Hepatocyte (in vitro differentiated cells): ENCODE data around the gene ELL2. TPM values are rescaled to one million over a fixed set of nuclear protein-coding genes. Genes with fewer than 3 reads are reported as not detected.

Experiments
- DNase-seq: peaks from one replicate; pipeline ENCODE4 v3.0.0-alpha.2; 2016; ENCODE audit warnings: low spot score
- H2AFZ ChIP-seq: fragments of 200-600 bp; sonication (generic); 2 replicates; pipeline ENCODE4 v1.6.0; 2016; ENCODE audit warnings: antibody characterized with exemption, mild to moderate bottlenecking
- H3K27ac ChIP-seq: fragments of 200-600 bp; sonication (generic); 2 replicates; pipeline ENCODE4 v1.5.1; 2016; ENCODE audit warnings: mild to moderate bottlenecking
- H3K27me3 ChIP-seq: fragments of 200-600 bp; sonication (generic); 2 replicates; pipeline ENCODE4 v1.6.1; 2016
- H3K36me3 ChIP-seq: fragments of 200-600 bp; sonication (generic); replicated peaks from 2 replicates; pipeline ENCODE4 v1.5.1; 2016; ENCODE audit warnings: low read depth; ENCODE audit not compliant: insufficient read depth
- H3K4me1 ChIP-seq: fragments of 200-600 bp; sonication (generic); 2 replicates; pipeline ENCODE4 v1.5.1; 2016; ENCODE audit warnings: mild to moderate bottlenecking, moderate library complexity; ENCODE audit not compliant: insufficient read depth
- H3K4me2 ChIP-seq: fragments of 200-600 bp; sonication (generic); 2 replicates; pipeline ENCODE4 v1.6.0; 2016
- H3K4me3 ChIP-seq: fragments of 200-600 bp; sonication (generic); 2 replicates; pipeline ENCODE4 v1.5.1; 2016; ENCODE audit warnings: mild to moderate bottlenecking
- H3K79me2 ChIP-seq: fragments of 200-600 bp; sonication (generic); 2 replicates; pipeline ENCODE4 v1.6.0; 2017; ENCODE audit warnings: mild to moderate bottlenecking
- H3K9me2 ChIP-seq: fragments of 200-600 bp; sonication (generic); replicated peaks from 2 replicates; pipeline ENCODE4 v1.6.0; 2017; ENCODE audit warnings: mild to moderate bottlenecking; ENCODE audit not compliant: insufficient read depth
- H3K9me3 ChIP-seq: fragments of 200-600 bp; sonication (generic); 2 replicates; pipeline ENCODE4 v1.5.1; 2016; ENCODE audit warnings: low read depth, mild to moderate bottlenecking
- H4K20me1 ChIP-seq: fragments of 200-600 bp; sonication (generic); 2 replicates; pipeline ENCODE4 v1.6.0; 2016; ENCODE audit warnings: mild to moderate bottlenecking; ENCODE audit not compliant: insufficient read depth, poor library complexity, severe bottlenecking
- EZH2 ChIP-seq: fragments of 200-600 bp; sonication (generic); IDR thresholded peaks from 2 replicates; pipeline ENCODE4 v1.6.1; 2016; ENCODE audit warnings: antibody characterized with exemption, mild to moderate bottlenecking, borderline replicate concordance
- EZH2phosphoT487 ChIP-seq: fragments of 200-600 bp; sonication (generic); IDR thresholded peaks from one replicate; pipeline ENCODE4 v1.6.1; 2018; ENCODE audit warnings: antibody characterized with exemption, mild to moderate bottlenecking, low read depth, moderate library complexity; ENCODE audit not compliant: unreplicated experiment, severe bottlenecking
- WGBS: methylation state at CpG from one replicate; pipeline ENCODE4 v1.1.6; 2016; ENCODE audit warnings: low lambda C conversion rate; ENCODE audit errors: missing lambda C conversion rate; 5-methylcytosine and 5-hydroxymethylcytosine counted together
- polyA plus RNA-seq: library from polyadenylated mRNA; unstranded; fragments of >200 nt; fragmentation: Nextera tagmentation; extraction: Ambion mirVana; gene quantifications from 2 replicates; pipeline ENCODE4 v1.2.1, GENCODE V29; 2016
- total RNA-seq: library from RNA; depleted of rRNA; stranded (reverse); fragments of >200 nt; gene quantifications from 2 replicates; pipeline ENCODE4 v1.2.3, GENCODE V29; 2014
- TF ChIP-seq, protein P1 (sequence below): fragments of 200-600 bp; sonication (generic); IDR thresholded peaks from 2 replicates; pipeline ENCODE4 v1.5.1; 2016; ENCODE audit warnings: antibody characterized with exemption, mild to moderate bottlenecking; ENCODE audit not compliant: poor library complexity

ELL2 gene
- total and polyA plus RNA-seq, 2 experiments from 2014 or later = 34.6 to 56.0 TPM

DNA sequence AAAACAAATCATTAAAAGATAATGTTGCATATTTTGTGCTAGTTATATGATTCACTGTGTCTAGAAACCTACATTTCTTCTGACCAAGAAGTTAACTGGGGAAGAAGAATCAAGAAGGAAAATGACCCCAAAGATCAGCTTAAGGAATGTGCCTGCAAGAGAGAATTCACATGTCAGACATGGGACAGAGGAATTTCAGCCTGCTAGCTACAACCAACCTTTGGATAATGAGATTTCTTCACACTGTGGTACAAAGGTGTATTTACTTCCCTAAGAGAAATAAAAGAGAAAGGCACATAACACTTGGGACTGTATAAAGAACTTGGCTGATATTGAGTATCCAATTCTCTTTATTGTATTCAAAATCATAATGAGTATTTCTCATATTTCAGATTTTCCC is 39.6 kb upstream of the ELL2 start:
- no peaks in the 10 kb centered on the region for H3K9me3 ChIP-seq
- H3K36me3 ChIP-seq = no peaks in the 10 kb centered on the region
- H3K27ac ChIP-seq = peak overlapping the region; percentile 44
- H3K79me2 ChIP-seq = no peaks in the 10 kb centered on the region
- H2AFZ ChIP-seq = no peak overlapping the region
- no peaks in the 10 kb centered on the region for H3K4me1 ChIP-seq
- no peaks in the 10 kb centered on the region for H4K20me1 ChIP-seq
- no peaks in the 10 kb centered on the region for H3K9me2 ChIP-seq
- no peaks in the 10 kb centered on the region for H3K27me3 ChIP-seq
- H3K4me3 ChIP-seq = no peak overlapping the region
- TF ChIP-seq EZH2phosphoT487 = no peak
- TF ChIP-seq, protein P1, sequence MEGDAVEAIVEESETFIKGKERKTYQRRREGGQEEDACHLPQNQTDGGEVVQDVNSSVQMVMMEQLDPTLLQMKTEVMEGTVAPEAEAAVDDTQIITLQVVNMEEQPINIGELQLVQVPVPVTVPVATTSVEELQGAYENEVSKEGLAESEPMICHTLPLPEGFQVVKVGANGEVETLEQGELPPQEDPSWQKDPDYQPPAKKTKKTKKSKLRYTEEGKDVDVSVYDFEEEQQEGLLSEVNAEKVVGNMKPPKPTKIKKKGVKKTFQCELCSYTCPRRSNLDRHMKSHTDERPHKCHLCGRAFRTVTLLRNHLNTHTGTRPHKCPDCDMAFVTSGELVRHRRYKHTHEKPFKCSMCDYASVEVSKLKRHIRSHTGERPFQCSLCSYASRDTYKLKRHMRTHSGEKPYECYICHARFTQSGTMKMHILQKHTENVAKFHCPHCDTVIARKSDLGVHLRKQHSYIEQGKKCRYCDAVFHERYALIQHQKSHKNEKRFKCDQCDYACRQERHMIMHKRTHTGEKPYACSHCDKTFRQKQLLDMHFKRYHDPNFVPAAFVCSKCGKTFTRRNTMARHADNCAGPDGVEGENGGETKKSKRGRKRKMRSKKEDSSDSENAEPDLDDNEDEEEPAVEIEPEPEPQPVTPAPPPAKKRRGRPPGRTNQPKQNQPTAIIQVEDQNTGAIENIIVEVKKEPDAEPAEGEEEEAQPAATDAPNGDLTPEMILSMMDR = no peak
- no peak for TF ChIP-seq EZH2
- peak; percentile 43 for DNase-seq
- H3K4me2 ChIP-seq = no peak overlapping the region

DNA sequence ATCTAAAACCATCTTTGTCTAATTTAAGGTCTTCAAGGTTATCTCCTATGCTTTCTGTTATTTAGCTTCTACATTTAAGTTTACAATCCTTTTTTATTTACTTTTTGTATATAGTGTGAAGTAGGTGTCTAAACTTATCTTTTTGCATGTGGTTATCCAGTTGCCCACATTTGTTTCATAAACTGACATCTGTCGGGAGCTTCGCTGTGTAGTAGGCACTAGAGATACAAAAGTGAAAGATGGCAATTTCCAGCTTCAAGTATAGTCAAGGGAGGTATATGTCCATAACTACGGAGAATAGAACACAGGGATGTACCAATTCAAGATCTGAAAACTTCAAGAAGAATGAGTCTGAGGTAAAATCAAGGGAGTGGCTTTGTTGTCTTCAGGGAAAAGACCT is 38.7 kb upstream of the ELL2 start:
- no peaks in the 10 kb centered on the region for H3K27me3 ChIP-seq
- no peaks in the 10 kb centered on the region for H3K36me3 ChIP-seq
- no peak overlapping the region for H3K4me3 ChIP-seq
- H3K4me1 ChIP-seq = no peaks in the 10 kb centered on the region
- TF ChIP-seq, protein P1 = no peak
- TF ChIP-seq EZH2phosphoT487 (no peak), EZH2 (no peak)
- no peak overlapping the region for H3K4me2 ChIP-seq
- peak overlapping the region; percentile 44 for H3K27ac ChIP-seq
- 96% methylated on average over 3 of the region's 3 CpGs for WGBS
- H2AFZ ChIP-seq = no peak overlapping the region
- no peaks in the 10 kb centered on the region for H4K20me1 ChIP-seq
- no peak for DNase-seq
- H3K9me3 ChIP-seq = no peaks in the 10 kb centered on the region
- H3K79me2 ChIP-seq = no peaks in the 10 kb centered on the region
- H3K9me2 ChIP-seq = no peaks in the 10 kb centered on the region

DNA sequence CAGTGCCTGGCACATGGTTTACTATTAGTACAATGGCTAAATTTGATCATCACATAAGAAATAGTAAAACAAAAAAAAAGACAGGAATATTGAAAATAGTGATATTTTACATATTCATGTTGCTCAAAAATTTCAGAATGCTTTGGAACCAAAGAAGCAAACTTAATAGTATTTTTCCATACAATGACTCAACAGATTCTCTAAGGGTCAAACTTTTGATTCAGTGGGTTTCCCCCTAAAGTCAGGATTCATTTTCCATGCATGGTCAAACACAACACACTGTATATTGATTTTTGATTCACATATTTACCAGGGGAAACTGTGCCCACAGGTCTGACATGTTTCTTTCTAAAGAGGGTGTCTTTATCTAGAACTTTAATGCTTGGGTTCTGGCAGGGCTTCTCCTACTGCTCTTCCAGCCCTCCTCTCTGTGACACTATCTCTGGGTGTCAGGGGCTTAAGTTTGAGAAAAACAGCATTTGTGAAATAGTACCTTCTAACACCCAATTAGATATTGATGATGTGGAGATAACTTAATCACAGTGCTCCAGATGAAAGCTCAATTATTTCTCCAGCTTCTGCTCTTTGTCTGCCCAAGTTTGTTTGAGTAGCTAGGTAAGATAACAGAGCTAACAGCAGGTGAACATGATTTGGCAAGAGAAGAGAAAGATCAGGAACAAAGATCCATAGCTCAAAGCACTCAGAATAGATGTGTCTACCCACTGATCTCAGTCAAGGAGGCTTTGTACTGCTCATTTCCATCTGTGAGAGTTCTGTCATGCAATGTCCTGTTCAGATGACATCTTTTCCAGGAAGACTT is 35.5 kb upstream of the ELL2 start:
- Histone ChIP-seq H4K20me1 (no peaks in the 10 kb centered on the region), H3K27me3 (no peaks in the 10 kb centered on the region), H3K4me1 (no peaks in the 10 kb centered on the region), H3K4me3 (no peak overlapping the region), H3K36me3 (no peaks in the 10 kb centered on the region), H3K27ac (peak overlapping the region; percentile 45), H3K9me3 (no peaks in the 10 kb centered on the region), H2AFZ (no peak overlapping the region), H3K79me2 (no peaks in the 10 kb centered on the region), H3K9me2 (no peaks in the 10 kb centered on the region), H3K4me2 (no peak overlapping the region)
- no peak for DNase-seq
- no peak for TF ChIP-seq EZH2phosphoT487
- TF ChIP-seq, protein P1 = no peak
- TF ChIP-seq EZH2 = no peak
